IPS-18c (cell line): ENCODE measurements around the gene MBD3.
"Not testable (repeated sequence)": the region's sequence is repeated elsewhere in the genome, so short reads cannot be mapped to it uniquely, and the experiment has no call there.

Source experiments
- H3K4me3 ChIP-seq: 2 replicates; pipeline ENCODE4 v1.7.0; 2013; ENCODE audit warnings: low read depth, mild to moderate bottlenecking, low read length, moderate library complexity; ENCODE audit not compliant: insufficient read depth
- H3K9me3 ChIP-seq: one replicate; pipeline ENCODE4 v1.6.1; 2013; ENCODE audit warnings: mild to moderate bottlenecking, low read length, moderate library complexity; ENCODE audit not compliant: control insufficient read depth, insufficient read depth

MBD3 gene, protein sequence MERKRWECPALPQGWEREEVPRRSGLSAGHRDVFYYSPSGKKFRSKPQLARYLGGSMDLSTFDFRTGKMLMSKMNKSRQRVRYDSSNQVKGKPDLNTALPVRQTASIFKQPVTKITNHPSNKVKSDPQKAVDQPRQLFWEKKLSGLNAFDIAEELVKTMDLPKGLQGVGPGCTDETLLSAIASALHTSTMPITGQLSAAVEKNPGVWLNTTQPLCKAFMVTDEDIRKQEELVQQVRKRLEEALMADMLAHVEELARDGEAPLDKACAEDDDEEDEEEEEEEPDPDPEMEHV

DNA sequence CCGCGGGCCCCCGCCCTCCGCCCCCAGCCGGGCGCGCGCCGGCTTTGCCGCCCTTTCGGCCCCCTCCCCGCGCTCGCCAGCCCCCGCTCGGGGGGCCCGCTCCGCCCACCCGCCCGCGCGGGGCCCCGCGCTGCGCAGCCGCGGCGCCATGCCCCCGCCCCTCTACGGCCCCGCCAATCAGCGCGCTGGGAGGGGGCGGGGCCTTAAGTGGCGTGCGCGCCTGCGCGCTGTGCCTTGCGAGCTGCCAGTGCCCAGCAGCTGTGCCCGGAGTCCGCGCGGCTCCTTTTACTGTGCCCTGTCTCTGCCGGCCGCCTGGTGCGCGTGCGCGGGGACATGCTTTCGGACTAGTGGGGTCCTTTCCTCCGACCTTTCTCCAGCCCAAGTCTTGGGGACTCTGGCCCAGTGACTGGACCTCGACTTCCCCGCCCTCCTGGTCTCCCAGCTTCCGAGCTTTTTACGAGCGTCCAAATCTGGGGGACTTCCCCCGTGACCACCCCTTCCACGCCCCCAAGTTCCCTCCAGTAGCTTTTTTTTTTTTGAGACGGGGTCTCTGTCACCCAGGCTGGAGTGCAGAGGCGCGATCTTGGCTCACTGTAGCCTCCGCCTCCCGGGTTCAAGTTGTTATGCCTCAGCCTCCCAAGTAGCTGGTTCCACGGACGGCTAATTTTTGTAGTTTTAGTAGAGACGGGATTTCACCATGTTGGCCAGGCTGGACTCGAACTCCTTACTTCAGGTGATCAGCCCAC lies at the start of gene MBD3:
MBD3 (minus strand) TSS at position 111 of the 746 bp plus-strand sequence. CDS start 234 bp downstream, outside the sequence.
- no peaks in the 10 kb centered on the region for H3K9me3 ChIP-seq
- H3K4me3 ChIP-seq = peak within 1 kb of the TSS; percentile 92

DNA sequence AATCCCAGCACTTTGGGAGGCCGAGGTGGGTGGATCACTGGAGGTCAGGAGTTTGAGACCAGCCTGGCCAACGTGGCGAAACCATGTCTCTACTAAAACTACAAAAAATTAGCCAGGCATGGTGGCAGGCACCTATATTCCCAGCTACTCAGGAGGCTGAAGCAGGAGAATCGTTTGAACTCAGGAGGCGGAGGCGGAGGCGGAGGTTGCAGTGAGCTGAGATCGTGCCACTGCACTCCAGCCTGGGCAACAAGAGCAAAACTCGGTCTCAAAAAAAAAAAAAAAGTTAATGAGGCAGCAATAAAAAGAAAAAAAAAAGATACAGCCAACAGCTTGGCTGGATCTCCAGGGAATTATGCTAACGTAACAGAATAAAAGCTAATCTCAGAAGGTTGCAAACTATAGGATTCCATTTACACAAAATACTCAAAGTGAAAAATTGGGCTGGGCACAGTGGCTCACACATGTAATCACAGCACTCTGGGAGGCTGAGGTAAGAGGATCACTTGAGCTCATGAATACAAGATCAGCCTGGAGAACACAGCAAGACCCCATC lies 48.3 kb upstream of the MBD3 start:
- not testable (repeated sequence) for H3K9me3 ChIP-seq, H3K4me3 ChIP-seq

GRCh38 chr19:1636325-1637236 lies 43.9 kb upstream of the MBD3 start:
- H3K4me3 ChIP-seq = no peak overlapping the region
- no peaks in the 10 kb centered on the region for H3K9me3 ChIP-seq

GRCh38 chr19:1634938-1635243 lies 42.2 kb upstream of the MBD3 start:
- H3K4me3 ChIP-seq = no peak overlapping the region; the same call in 1 of the 2 replicates
- H3K9me3 ChIP-seq = no peaks in the 10 kb centered on the region

DNA sequence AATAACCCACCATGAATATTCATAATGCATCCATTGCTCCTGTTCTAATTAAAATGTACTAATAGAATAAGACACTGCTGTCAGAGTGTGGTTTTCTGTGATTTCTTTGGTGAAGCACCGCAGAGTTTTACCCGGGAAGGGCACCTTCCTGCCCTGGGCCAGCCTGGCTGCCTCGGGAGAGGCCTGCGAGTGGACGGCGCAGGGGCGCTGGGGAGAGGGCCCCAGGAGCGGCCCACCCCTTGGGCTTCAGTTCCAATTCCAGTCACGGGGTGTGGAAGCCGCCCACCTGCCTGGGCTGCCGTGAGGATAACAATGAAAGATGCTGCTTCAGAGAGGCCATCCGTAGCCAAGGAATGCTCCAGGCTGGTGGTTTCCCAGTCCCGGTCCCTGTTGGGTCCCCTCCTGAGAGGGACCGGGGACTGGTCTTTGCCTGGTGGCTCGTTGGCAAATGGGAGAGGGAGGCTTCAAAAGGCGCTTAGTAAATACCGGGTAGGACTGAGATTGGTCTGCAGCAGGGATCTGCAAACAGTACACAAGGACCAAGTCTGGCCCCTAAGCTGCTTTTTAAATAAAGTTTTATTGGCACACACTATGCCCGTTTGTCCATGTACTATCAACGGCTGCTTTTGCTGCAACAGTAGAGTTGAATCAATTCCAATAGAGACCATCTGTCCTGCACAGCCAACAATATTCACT lies 41.7 kb upstream of the MBD3 start:
- Histone ChIP-seq H3K4me3 (no peak overlapping the region), H3K9me3 (no peaks in the 10 kb centered on the region)

GRCh38 chr19:1633269-1633826 lies 40.7 kb upstream of the MBD3 start:
- Histone ChIP-seq H3K9me3 (no peaks in the 10 kb centered on the region), H3K4me3 (no peak overlapping the region)

- H3K4me3 ChIP-seq = no peak overlapping the region
- H3K9me3 ChIP-seq = no peaks in the 10 kb centered on the region
Observed at GRCh38 chr19:1632462-1633268, 40.0 kb upstream of the MBD3 start.

- Histone ChIP-seq H3K9me3 (no peaks in the 10 kb centered on the region), H3K4me3 (no peak overlapping the region)
Observed at GRCh38 chr19:1631557-1632100, 39.0 kb upstream of the MBD3 start.

DNA sequence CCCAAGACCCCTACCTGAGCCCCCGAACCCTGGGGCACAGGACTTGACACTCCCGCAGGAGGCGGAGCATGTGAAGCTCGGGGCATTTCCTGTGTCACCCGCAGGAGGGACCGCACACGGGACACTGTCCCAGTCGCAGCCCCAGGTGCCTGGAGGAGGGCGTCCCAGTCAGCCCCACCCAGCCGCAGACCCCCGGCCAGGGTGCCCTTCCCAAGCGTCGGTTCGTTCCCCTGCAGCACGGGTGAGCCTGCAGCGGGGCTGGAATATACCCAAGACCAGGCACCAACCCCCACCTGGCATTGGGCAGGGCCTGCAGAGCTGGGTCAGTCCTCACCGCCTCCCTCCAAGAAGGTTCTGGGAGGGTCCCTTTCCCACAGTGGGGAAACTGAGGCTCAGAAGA lies 38.1 kb upstream of the MBD3 start:
- Histone ChIP-seq H3K9me3 (no peaks in the 10 kb centered on the region), H3K4me3 (no peak overlapping the region)

- no peak overlapping the region for H3K4me3 ChIP-seq
- H3K9me3 ChIP-seq = no peaks in the 10 kb centered on the region
Observed at GRCh38 chr19:1630012-1630411, 37.3 kb upstream of the MBD3 start.

GRCh38 chr19:1629256-1629808 lies 36.7 kb upstream of the MBD3 start:
- H3K9me3 ChIP-seq = no peaks in the 10 kb centered on the region
- H3K4me3 ChIP-seq = no peak overlapping the region

DNA sequence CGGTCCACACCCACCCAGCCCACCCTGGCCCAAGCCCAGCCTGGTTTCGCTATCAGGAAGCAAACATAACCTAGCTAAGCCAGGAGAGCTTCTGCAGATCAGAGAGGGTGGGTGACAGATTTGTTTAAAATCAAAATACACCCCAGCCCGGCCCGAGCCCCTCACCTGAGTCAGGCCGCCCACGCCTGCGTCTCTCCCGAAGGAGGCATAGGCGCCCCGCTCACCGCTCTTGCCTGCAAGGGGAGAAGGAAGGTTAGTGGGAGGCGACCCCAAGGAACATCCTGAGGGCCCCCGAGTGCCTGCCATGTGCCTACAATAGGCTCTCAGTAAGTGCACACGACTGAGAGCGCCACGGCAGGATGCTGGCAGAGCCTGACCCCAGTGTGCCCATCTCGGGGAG lies 34.5 kb upstream of the MBD3 start:
- Histone ChIP-seq H3K9me3 (peaks cover 2% of the 10 kb centered on the region), H3K4me3 (no peak overlapping the region)

DNA sequence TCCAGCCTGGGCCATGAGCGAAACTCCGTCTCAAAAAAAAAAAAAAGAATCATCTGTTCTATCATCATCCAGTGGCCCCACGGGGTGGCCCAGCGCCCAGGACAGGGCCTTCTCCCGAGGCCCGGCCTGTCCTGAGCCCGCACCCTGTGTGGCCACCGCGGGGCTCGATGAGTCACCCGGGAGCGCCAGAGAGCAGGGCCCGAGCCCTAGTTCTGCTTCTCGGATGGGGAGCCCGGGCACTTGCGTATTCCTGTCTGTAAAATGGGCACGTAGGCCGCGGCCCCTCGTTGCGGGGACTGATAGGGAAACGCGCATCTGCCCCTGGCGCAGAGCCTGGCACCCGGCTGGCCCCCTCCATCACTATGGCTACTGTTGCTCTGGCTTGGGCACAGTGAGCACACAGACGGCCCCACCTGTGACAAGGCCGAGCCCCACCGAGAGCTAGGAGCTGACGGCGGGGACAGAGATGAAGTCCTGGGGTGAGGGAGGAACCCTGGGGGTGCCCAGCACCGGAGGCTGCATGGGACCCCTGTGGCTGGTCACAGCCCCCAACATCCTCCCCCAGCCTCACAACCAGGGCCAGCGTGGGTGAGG lies 33.8 kb upstream of the MBD3 start:
- Histone ChIP-seq H3K9me3 (peaks cover 2% of the 10 kb centered on the region), H3K4me3 (no peak overlapping the region)

GRCh38 chr19:1624458-1624857 lies 31.8 kb upstream of the MBD3 start:
- peaks cover 4% of the 10 kb centered on the region for H3K9me3 ChIP-seq
- H3K4me3 ChIP-seq = no peak overlapping the region

DNA sequence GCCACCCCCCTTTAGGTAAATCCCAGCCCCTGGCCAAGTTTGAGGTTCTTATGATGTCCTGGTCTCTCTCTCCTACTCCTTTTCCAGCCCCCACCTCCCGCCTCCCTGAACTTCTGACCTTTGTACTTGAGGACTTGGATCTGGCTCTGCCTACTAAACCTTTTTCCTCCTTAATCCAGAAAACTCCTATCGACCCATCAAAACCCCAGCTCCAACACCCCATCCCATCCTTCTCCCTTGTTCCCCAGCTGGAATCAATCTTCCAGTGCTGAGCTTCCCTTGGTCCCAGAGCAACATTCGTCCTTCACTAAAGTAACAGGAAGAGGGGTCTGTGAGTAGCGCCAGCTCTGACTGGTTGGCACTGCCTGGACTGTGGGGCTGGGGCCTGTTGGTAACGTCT lies 29.9 kb upstream of the MBD3 start:
- Histone ChIP-seq H3K4me3 (no peak overlapping the region), H3K9me3 (peaks cover 4% of the 10 kb centered on the region)
